ENCODE results near the gene RERE.

DNA sequence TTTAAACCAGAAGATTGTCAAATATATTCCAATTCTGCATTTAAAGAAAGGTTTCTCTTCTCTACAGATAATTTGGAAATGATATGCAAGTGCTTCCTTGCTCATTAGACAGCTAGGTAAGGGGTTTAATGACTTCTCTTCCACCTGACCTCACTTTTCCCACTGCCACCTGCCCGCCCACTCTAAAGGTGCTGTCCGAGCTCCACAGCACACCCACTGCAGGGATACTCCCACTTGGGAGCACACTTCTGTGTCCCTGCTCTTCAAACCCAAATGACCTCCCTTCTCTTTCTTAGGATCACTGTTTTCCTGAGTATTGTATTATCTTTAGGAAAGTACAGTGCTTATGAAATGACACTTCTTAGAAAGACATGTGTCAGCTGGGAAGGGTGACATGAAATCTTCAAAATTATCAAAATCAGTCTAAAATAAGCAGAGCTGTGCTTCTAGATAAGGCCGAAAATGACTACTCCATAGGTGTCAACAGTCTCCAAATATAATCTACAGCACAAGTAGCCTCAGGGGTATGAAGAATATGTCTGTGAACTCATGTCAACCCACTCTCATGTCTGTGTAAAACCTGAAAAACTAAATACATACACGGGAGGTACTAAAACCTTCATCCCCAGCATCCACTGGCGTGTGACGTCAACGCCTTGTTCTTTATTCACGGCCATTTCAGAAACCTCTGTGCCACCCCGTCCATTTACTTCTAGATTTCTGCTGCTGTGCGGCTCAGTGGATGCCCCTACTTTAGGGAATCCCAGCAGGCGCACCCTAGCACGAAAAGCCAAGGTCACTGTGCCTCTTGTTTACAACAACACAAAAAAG lies 428.5 kb downstream of the RERE start:
- no peak for TF ChIP-seq FOXM1 (IDR thresholded peaks at IDR 0.05; ENCODE audit: borderline replicate concordance, low read depth)
- TF ChIP-seq EP300 (IDR thresholded peaks at IDR 0.05; ENCODE audit: borderline replicate concordance) = no peak
- no peak for TF ChIP-seq NFIC (IDR thresholded peaks at IDR 0.05)

Measured in Ishikawa (cell line).